HCT116 (cell line): ENCODE results near the gene CUBN. TPM values are rescaled to one million over a fixed set of nuclear protein-coding genes. Genes with fewer than 3 reads are reported as not detected.

Experiments used
- ATAC-seq: fragments of 200-7000 bp; cut with Tn5 transposase; 2 replicates; pipeline ENCODE4 v1.9.1; 2020; ENCODE audit warnings: mild to moderate bottlenecking, moderate library complexity
- BruUV-seq: library from RNA; stranded (reverse); fragments of 400-500 nt; replicated peaks from 2 replicates; lab custom pipeline; 2021; lab: Mats Ljungman, UMichigan
- CTCF ChIA-PET: fragments of 300-600 bp; sonication (Branson Sonifier 250); formaldehyde crosslinking; loops from one replicate; lab custom pipeline; 2021; ENCODE audit warnings: antibody characterized with exemption; lab: Charles Lee
- POLR2A ChIA-PET: fragments of 300-600, 350-600 bp; sonication (Branson Sonifier 250); formaldehyde crosslinking; loops from one replicate; lab custom pipeline; 2021; ENCODE audit warnings: antibody characterized with exemption; lab: Charles Lee
- RAD21 ChIA-PET, 2 experiments: fragments of 300-600 bp; sonication (Branson Sonifier 250); formaldehyde crosslinking; loops; one replicate each; lab custom pipeline; 2023; ENCODE audit warnings: low total read pairs in 2 of 2; ENCODE audit not compliant: uncharacterized antibody in 2 of 2, unreplicated experiment in 2 of 2, low non-redundant PET in 1 of 2; lab: Charles Lee
- DNase-seq: peaks from one replicate; pipeline ENCODE4 v3.0.0-alpha.2; 2010; ENCODE audit warnings: low read depth, low spot score
- H2AFZ ChIP-seq: fragments of 200-600 bp; shearing (Covaris generic), sonication (generic); 2 replicates; pipeline ENCODE4 v1.6.1; 2017; ENCODE audit warnings: low read depth, mixed run types, mixed read lengths, antibody characterized with exemption, low read length; ENCODE audit not compliant: poor library complexity, severe bottlenecking
- H3K27ac ChIP-seq: 2 replicates; pipeline ENCODE4 v1.5.1; 2012; ENCODE audit warnings: low read depth, low read length
- H3K27me3 ChIP-seq: fragments of 200-600 bp; sonication (generic); 2 replicates; pipeline ENCODE4 v1.6.1; 2016; ENCODE audit warnings: mixed run types, low read length, mixed read lengths; ENCODE audit not compliant: insufficient read depth
- H3K36me3 ChIP-seq, 2 experiments: fragments of 200-500 bp in 1 of 2; fragments of 200-600 bp in 1 of 2; sonication (Bioruptor generic) in 1 of 2; sonication (generic) in 1 of 2; 2 replicates each; pipeline versions ENCODE4 v1.5.1 to v1.6.1; 2014 to 2016; ENCODE audit warnings: low read length in 2 of 2, inconsistent platforms in 1 of 2, mixed read lengths in 1 of 2, mixed run types in 1 of 2; ENCODE audit not compliant: insufficient read depth in 2 of 2, control insufficient read depth in 1 of 2
- H3K4me1 ChIP-seq, 2 experiments: fragments of 200-600 bp in 1 of 2; sonication (generic) in 1 of 2; 2 replicates each; pipeline versions ENCODE4 v1.5.1 to v1.6.1; 2012 to 2017; ENCODE audit warnings: low read length in 2 of 2, inconsistent platforms in 1 of 2, mild to moderate bottlenecking in 1 of 2, mixed read lengths in 1 of 2, mixed run types in 1 of 2, moderate library complexity in 1 of 2; ENCODE audit not compliant: insufficient read depth in 2 of 2, control insufficient read depth in 1 of 2
- H3K4me2 ChIP-seq: fragments of 200-600 bp; sonication (generic); 2 replicates; pipeline ENCODE4 v1.6.1; 2017; ENCODE audit warnings: mixed run types, low read length, mixed read lengths
- H3K4me3 ChIP-seq, 2 experiments: fragments of 200-600 bp in 1 of 2; sonication (generic) in 1 of 2; replicated peaks in 1 of 2; 2 replicates each; pipeline ENCODE4 v1.5.1; 2011 to 2016; ENCODE audit warnings: low read length in 2 of 2, control low read depth in 1 of 2, low read depth in 1 of 2, mild to moderate bottlenecking in 1 of 2, mixed read lengths in 1 of 2, mixed run types in 1 of 2
- H3K79me2 ChIP-seq: fragments of 200-600 bp; sonication (generic); 2 replicates; pipeline ENCODE4 v1.6.1; 2017; ENCODE audit warnings: mild to moderate bottlenecking, mixed run types, low read length, moderate library complexity, mixed read lengths; ENCODE audit not compliant: insufficient read depth
- H3K9ac ChIP-seq: fragments of 200-600 bp; sonication (generic); 2 replicates; pipeline ENCODE4 v1.6.1; 2016; ENCODE audit warnings: low read length, mixed read lengths
- H3K9me2 ChIP-seq: fragments of 200-600 bp; sonication (generic), shearing (Covaris generic); 2 replicates; pipeline ENCODE4 v1.6.1; 2017; ENCODE audit warnings: mixed run types, mild to moderate bottlenecking, moderate library complexity; ENCODE audit not compliant: insufficient read depth
- H3K9me3 ChIP-seq, 2 experiments: fragments of 200-500 bp in 1 of 2; fragments of 200-600 bp in 1 of 2; sonication (Bioruptor generic) in 1 of 2; sonication (generic) in 1 of 2; 2 replicates each; pipeline ENCODE4 v1.6.1; 2014 to 2017; ENCODE audit warnings: low read length in 2 of 2, mixed read lengths in 2 of 2, inconsistent platforms in 1 of 2, low read depth in 1 of 2, mild to moderate bottlenecking in 1 of 2, mixed run types in 1 of 2, moderate library complexity in 1 of 2; ENCODE audit not compliant: control insufficient read depth in 1 of 2, insufficient read depth in 1 of 2
- H4K20me1 ChIP-seq: fragments of 200-600 bp; sonication (generic), shearing (Covaris generic); 2 replicates; pipeline ENCODE4 v1.6.1; 2017; ENCODE audit warnings: mixed run types, mild to moderate bottlenecking, moderate library complexity; ENCODE audit not compliant: insufficient read depth
- CTCF ChIP-seq, 3 experiments: fragments of 200-600 bp in 1 of 3; sonication (generic) in 1 of 3; IDR thresholded peaks in 2 of 3; conservative IDR thresholded peaks in 1 of 3; 2 replicates each; pipeline ENCODE4 v1.5.1; 2012 to 2017; ENCODE audit warnings: low read depth in 2 of 3, low read length in 2 of 3, antibody characterized with exemption in 1 of 3, borderline replicate concordance in 1 of 3, control low read depth in 1 of 3, mild to moderate bottlenecking in 1 of 3, mixed read lengths in 1 of 3, mixed run types in 1 of 3, moderate library complexity in 1 of 3; ENCODE audit not compliant: insufficient read depth in 1 of 3
- EGR1 ChIP-seq: IDR thresholded peaks from 2 replicates; pipeline ENCODE4 v1.6.1; 2012; ENCODE audit warnings: low read depth
- ELF1 ChIP-seq: IDR thresholded peaks from 2 replicates; pipeline ENCODE4 v1.6.1; 2012; ENCODE audit warnings: low read depth, borderline replicate concordance
- EZH2phosphoT487 ChIP-seq: fragments of 200-600 bp; IDR thresholded peaks from 2 replicates; pipeline ENCODE4 v1.6.1; 2018; ENCODE audit warnings: antibody characterized with exemption, borderline replicate concordance
- FOSL1 ChIP-seq: IDR thresholded peaks from 2 replicates; pipeline ENCODE4 v1.6.1; 2012; ENCODE audit warnings: low read depth
- RAD21 ChIP-seq: IDR thresholded peaks from 2 replicates; pipeline ENCODE4 v1.6.1; 2012; ENCODE audit warnings: low read depth, mild to moderate bottlenecking
- SP1 ChIP-seq: IDR thresholded peaks from 2 replicates; pipeline ENCODE4 v1.6.1; 2012; ENCODE audit warnings: low read depth
- TCF7L2 ChIP-seq: IDR thresholded peaks from 2 replicates; pipeline ENCODE4 v1.7.0; 2011; ENCODE audit warnings: borderline replicate concordance, inconsistent platforms; ENCODE audit not compliant: insufficient read depth, insufficient read length; ENCODE audit errors: extremely low read depth
- intact Hi-C: fragments of 100-400 bp; cut with micrococcal nuclease; formaldehyde crosslinking; loops from 2 replicates; pipeline ENCODE4 v1.10.0; 2022
- total RNA-seq: library from RNA; stranded (reverse); gene quantifications from one replicate; pipeline ENCODE4 v1.2.1, GENCODE V29; 2021; ENCODE audit not compliant: unreplicated experiment
- TF ChIP-seq, protein P1 (sequence below): IDR thresholded peaks from 2 replicates; pipeline ENCODE4 v1.6.1; 2011; ENCODE audit warnings: mild to moderate bottlenecking, low read length, moderate library complexity; ENCODE audit not compliant: insufficient replicate concordance; ENCODE audit errors: extremely low read depth
- TF ChIP-seq, protein P2 (sequence below): IDR thresholded peaks from 2 replicates; pipeline ENCODE4 v1.6.1; 2012; ENCODE audit warnings: low read depth
- TF ChIP-seq, protein P3 (sequence below): IDR thresholded peaks from 2 replicates; pipeline ENCODE4 v1.6.1; 2012

The CUBN gene
- total RNA-seq, 1 experiment from 2014 or later: 1.2 TPM

GRCh38 chr10:17056781-17057428 is 72.7 kb downstream of the CUBN start:
- H3K36me3 ChIP-seq: no peaks in the 10 kb centered on the region
- no peaks in the 10 kb centered on the region for H3K9me2 ChIP-seq
- RAD21 ChIA-PET: no interaction called here
- BruUV-seq: no TSS peak
- no peak overlapping the region for H2AFZ ChIP-seq
- intact Hi-C loops: no loop called here
- H3K9ac ChIP-seq: no peak overlapping the region
- peaks cover 12 to 17% of the 10 kb centered on the region in 2 experiments for H3K4me1 ChIP-seq
- H3K9me3 ChIP-seq: no peaks in the 10 kb centered on the region
- POLR2A ChIA-PET: interaction anchor here (1.1 kb wide), 1 partner anchor 165 kb away, joined by 3 read pairs; no protein-coding TSS in a partner anchor
- DNase-seq (no peak), ATAC-seq (no peak)
- TF ChIP-seq TCF7L2 (no peak), RAD21 (no peak)
- CTCF ChIA-PET: no interaction called here
- H3K27me3 ChIP-seq: no peaks in the 10 kb centered on the region
- no peak overlapping the region for H3K27ac ChIP-seq
- H3K4me2 ChIP-seq: no peak overlapping the region
- no peaks in the 10 kb centered on the region for H3K79me2 ChIP-seq
- H3K4me3 ChIP-seq: no peak overlapping the region
- H4K20me1 ChIP-seq: no peaks in the 10 kb centered on the region

- Histone ChIP-seq H3K36me3 (no peaks in the 10 kb centered on the region), H2AFZ (no peak overlapping the region), H3K9me2 (no peaks in the 10 kb centered on the region), H4K20me1 (no peaks in the 10 kb centered on the region), H3K4me2 (no peak overlapping the region), H3K4me1 (no peaks in the 10 kb centered on the region), H3K79me2 (no peaks in the 10 kb centered on the region), H3K9ac (no peak overlapping the region), H3K4me3 (no peak overlapping the region), H3K27ac (no peak overlapping the region), H3K27me3 (no peaks in the 10 kb centered on the region), H3K9me3 (no peaks in the 10 kb centered on the region)
- DNase-seq: no peak
- ChIA-PET CTCF (no interaction called here), RAD21 (no interaction called here), POLR2A (no interaction called here)
- BruUV-seq: no TSS peak
- no peak for ATAC-seq
- intact Hi-C loops: no loop called here
- TF ChIP-seq SP1 (no peak), FOSL1 (no peak), ELF1 (no peak), EZH2phosphoT487 (no peak), CTCF (IDR thresholded peaks at IDR 0.05 in 2 of 3, conservative IDR thresholded peaks at IDR 0.05 in 1 of 3; ENCODE audit: borderline replicate concordance in 1 of 3, insufficient read depth in 1 of 3, low read depth in 2 of 3, low read length in 2 of 3) (no peak), EGR1 (no peak)
- TF ChIP-seq, protein P1, sequence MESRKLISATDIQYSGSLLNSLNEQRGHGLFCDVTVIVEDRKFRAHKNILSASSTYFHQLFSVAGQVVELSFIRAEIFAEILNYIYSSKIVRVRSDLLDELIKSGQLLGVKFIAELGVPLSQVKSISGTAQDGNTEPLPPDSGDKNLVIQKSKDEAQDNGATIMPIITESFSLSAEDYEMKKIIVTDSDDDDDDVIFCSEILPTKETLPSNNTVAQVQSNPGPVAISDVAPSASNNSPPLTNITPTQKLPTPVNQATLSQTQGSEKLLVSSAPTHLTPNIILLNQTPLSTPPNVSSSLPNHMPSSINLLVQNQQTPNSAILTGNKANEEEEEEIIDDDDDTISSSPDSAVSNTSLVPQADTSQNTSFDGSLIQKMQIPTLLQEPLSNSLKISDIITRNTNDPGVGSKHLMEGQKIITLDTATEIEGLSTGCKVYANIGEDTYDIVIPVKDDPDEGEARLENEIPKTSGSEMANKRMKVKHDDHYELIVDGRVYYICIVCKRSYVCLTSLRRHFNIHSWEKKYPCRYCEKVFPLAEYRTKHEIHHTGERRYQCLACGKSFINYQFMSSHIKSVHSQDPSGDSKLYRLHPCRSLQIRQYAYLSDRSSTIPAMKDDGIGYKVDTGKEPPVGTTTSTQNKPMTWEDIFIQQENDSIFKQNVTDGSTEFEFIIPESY: no peak
- TF ChIP-seq, protein P2, sequence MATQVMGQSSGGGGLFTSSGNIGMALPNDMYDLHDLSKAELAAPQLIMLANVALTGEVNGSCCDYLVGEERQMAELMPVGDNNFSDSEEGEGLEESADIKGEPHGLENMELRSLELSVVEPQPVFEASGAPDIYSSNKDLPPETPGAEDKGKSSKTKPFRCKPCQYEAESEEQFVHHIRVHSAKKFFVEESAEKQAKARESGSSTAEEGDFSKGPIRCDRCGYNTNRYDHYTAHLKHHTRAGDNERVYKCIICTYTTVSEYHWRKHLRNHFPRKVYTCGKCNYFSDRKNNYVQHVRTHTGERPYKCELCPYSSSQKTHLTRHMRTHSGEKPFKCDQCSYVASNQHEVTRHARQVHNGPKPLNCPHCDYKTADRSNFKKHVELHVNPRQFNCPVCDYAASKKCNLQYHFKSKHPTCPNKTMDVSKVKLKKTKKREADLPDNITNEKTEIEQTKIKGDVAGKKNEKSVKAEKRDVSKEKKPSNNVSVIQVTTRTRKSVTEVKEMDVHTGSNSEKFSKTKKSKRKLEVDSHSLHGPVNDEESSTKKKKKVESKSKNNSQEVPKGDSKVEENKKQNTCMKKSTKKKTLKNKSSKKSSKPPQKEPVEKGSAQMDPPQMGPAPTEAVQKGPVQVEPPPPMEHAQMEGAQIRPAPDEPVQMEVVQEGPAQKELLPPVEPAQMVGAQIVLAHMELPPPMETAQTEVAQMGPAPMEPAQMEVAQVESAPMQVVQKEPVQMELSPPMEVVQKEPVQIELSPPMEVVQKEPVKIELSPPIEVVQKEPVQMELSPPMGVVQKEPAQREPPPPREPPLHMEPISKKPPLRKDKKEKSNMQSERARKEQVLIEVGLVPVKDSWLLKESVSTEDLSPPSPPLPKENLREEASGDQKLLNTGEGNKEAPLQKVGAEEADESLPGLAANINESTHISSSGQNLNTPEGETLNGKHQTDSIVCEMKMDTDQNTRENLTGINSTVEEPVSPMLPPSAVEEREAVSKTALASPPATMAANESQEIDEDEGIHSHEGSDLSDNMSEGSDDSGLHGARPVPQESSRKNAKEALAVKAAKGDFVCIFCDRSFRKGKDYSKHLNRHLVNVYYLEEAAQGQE: no peak
- TF ChIP-seq, protein P3, sequence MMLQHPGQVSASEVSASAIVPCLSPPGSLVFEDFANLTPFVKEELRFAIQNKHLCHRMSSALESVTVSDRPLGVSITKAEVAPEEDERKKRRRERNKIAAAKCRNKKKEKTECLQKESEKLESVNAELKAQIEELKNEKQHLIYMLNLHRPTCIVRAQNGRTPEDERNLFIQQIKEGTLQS: no peak
Measured at GRCh38 chr10:17053513-17053912, 76.1 kb downstream of the CUBN start.
